DMS53 treated with DMSO at 0.1 percent for 48 hours (cell line): ENCODE data around the gene ATXN10.
"Not testable (repeated sequence)": the region's sequence is repeated elsewhere in the genome, so short reads cannot be mapped to it uniquely, and the experiment has no call there.

Source experiments
- DNase-seq: peaks from one replicate; lab custom pipeline; 2025; ENCODE audit not compliant: unreplicated experiment; lab: John Stamatoyannopoulos, UW

Gene ATXN10

DNA sequence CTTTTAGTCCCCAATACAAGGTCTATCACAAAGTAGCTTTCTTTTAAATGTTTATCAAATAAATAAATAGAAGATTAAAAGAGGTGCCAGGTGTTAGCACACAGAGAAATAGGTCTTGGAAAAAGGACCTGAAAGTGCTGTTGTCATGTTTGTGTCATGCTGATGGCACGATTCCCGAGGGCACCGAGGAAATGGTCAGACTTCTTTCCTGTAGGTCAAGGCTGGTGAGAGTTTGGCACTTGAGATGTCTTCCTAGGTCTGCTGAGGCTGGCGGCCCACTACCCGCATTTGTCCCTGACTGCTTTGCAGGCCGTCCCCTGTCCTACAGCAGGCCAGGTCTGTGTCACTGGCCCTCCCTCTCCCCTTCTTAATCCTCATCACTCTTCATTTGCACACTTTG lies 112.1 kb downstream of the ATXN10 start:
- no peak for DNase-seq

DNA sequence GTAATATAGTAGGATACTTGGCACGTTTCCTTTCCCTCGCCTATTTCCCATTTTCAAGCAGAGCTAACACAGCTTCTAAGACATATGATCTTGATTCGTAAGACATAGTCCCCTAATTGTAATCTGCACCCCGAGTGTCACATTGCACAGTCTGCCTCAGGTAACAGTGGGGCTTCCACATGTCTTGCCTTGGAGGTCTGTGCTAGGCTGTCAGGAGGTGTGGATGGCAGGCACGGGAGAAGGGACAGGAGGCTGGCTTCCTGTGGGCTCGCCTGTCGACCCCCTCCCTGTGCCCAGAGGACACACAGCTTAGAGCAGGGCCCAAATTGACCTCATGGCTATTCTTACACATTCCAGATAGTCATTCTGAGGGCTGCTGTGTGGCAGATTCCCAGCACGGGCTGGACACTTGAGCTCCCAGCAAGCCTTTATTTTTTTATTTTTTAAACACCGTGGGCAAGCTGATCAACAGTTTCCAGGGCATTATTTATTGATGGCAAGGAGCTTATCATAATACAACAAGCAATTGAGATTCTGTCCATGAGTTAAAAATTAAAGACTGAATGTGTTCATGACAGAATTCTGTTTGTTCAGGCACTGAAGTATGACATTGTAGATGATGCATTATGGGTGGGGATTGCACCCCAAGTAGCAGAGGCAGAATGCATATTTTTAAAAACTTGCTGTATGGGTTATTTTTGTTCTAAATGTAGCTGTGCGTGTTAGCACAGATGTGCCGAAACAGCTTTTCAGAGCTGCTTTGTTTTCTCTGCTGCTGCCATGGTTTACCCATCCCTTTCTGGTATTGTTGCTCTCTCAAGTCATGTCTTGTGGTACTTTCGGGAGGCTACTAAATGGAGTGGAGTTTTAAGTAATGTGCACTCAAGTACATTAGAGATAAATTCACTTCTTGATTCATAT lies 113.0 kb downstream of the ATXN10 start:
- no peak for DNase-seq

DNA sequence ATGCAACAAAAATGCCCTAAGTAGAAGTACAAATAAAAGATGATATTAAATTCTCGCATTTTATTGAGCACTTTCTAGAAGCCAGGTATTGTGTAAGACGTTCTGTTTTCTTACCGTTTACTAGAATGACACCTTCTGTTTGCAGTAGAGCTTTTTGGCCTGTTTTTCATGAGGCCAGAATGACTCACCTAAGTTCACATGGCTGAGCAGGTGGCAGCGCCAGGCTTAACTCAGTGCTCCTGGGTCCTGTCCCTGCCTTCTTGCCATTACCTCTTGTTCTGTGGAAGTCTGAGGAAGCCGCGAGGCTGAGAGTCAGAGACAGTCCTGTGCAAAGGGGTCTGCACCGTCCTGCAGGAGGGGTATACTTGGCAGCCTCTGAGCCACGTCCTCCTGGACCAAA lies 113.8 kb downstream of the ATXN10 start:
- peak; percentile 58 for DNase-seq

DNA sequence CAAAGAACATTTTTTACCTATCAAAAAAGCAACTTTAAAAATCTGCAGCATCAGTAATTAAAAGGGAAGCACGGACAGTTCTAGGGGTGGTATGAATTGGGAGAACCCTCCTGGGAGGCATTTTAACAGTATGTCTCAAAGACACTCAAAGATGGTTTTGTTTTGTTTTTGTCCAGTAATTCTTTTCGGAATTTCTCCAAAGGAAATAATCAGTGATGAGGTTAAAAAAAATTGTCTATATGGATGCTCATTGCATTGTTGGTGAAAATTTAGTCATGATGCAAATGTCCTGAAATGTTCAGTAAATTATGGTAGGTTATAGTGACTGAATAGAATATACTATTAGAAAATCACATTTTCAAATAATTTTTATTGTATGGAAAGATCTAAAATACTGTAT lies 115.1 kb downstream of the ATXN10 start:
- no peak for DNase-seq

DNA sequence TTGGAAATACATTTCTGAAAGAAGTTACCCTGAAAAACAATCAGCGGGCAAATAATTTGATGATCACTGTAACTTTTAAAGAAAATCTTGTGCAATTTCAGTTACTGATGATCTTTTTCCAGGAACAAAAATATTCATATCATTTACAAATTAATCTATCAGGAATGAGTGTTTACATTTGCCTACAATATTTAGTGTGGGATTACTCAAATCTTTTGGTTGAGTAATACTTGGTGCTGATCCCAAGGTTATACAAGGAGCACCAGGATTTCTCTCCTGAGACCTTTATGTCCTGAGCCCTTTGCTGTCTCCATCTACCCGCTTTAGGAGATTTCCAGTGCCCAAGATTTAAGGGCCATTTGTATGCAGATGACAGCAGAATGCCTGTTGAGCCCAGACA lies 116.1 kb downstream of the ATXN10 start:
- DNase-seq = no peak

DNA sequence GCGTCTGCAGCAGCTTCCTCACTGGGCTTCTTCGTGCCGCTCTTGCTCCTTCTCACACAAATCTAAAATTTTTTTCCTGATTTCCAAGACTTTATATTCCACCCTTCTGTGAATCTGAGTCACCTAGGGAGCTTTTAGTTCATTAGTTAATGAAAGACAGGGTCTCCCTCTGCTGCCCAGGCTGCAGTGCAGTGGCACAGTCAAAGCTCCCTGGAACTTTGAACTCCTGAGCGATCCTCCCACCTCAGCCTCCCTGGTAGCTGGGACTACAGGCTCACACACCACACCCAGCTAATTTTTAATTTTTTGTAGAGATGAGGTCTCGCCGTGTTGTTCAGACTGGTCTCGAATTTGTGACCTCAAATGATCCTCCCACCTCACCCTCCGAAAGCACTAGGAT lies 116.9 kb downstream of the ATXN10 start:
- DNase-seq = no peak

DNA sequence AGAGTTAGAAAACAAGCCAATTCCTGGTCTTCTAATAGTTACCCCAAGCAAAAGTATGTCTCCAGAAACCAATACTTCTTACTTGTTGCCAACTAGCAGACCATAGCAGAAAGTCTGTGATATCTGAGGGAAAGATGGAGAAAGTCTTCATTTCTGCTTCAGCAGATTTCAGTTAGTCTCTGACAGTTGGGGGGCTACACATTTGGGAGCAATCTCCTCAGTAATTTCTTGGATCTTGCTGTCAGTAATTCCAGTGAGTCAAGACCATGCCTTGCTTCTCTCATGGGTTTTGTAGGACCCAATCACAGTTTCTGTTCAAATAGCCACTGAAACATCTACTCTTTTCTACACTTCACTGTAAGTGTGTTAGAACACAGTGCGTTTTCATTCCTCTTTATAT lies 118.8 kb downstream of the ATXN10 start:
- DNase-seq = no peak

DNA sequence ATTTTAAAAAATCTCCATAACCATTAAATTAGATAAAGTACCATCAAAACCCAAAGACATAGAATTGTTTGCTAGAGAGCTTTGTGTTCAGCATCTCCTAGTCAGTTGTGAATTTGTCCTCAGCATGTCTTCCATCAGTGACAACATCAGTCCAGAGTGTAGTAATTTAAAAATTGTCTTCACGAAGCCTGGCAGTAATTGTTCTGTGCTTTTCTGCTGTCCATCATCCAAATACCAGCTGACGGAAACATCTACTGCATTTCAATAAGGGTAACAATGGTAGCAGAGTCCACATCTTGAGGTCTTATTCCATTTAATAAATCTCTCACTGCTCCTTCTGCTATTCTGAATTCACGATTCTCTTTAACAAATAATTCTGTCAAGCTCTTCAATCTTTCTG lies 121.5 kb downstream of the ATXN10 start:
- no peak for DNase-seq

DNA sequence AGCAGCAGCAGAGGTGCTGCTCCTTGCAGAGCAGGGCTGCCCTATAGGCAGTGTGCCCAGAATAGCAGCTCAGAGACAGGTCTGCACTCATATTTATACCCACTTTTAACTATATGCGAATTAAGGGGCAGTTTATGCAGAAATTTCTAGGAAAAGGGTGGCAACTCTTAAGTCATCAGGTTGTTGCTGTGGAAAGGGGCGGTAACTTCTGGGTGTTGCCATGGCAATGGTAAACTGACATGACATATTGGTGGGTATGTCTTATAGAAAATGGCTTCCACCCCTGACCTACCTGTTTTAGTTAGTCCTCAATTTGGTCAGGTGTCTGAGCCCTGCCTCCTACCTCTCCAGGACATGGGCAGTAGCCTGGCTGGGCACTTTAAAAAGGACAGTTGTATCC lies 122.3 kb downstream of the ATXN10 start:
- no peak for DNase-seq

DNA sequence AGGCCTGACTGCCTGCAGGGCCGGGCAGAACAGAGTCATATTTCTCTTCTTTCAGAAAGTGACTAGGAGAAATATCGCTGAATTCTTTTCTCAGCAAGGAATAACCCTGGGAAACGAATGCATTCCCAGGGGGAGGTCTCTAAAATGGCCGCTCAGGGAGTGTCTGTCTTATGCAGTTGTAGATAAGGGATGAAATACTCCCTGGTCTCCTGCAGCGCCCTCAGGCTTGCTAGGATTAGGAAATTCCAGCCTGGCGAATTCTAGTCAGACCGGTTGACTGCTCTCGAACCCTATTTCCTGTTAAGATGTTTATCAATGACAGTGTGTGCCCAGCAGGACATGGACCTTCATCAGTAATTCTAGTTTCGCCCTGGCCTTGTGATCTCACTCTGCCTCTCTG lies 124.4 kb downstream of the ATXN10 start:
- not testable (repeated sequence) for DNase-seq

DNA sequence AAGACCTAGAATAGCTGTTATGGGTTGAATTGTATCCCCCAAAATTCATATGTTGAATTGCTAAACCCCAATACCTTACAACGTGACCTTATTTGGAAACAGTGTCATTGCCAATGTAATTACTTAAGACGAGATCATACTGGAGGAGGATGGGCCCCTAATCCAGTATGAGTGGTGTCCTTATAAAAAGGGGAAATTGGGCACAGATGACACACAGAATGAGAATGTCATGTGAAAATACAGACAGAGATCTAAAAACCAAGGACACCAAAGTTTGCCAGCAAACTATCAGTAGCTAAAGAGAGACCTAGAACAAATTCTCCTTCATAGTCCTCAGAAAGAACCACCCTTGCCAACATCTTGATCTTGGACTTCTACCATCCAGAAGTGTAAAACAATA lies 127.7 kb downstream of the ATXN10 start:
- DNase-seq = no peak

DNA sequence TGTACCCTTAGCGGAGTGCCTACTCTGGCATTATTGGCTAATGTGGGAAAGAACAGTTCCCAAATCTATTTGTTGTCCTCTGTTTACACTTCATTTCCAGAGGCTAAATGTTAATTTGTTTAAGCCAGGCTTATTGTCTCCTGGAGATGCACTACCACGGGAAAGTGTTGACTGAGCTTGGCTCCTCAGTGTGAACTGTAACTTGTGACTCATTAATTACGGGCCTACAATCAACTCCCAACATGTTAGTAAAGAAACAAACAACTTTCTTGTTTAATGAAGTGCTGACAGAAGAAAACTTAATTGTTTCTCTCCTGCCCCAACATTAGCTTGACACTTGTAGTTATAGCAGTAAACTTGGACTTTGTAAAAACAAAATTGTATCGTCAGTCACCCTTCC lies 130.4 kb downstream of the ATXN10 start:
- no peak for DNase-seq

DNA sequence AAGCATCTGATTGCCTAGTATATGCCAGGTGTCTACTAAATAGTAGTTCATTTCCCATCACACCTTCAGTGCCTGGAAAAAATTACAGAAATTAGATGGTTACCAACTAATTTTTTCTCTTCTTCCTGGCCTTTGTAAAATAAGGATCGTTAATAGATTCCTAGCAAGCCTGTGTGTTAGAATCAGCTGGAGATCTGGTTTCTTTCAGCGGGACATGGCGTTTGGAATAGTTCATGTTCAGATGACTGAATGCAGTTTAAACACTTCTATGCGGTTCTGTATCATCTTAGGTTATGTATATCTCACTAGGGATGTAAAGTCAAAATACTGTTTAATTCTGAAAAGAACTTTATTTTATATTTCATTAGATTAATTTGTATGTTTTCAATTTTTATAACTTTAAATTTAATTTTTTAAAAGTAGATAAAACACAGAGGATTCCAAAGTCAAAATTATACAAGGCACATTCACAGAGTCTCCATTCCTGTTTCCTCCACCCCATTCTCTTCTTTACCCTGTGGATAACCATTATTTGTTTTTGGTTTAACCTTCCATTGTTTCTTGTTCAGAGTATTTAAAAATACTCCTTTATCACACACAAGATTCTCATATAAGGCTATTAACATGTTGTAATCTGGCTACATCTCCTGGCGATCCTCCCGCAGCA lies 132.8 kb downstream of the ATXN10 start:
- no peak for DNase-seq

DNA sequence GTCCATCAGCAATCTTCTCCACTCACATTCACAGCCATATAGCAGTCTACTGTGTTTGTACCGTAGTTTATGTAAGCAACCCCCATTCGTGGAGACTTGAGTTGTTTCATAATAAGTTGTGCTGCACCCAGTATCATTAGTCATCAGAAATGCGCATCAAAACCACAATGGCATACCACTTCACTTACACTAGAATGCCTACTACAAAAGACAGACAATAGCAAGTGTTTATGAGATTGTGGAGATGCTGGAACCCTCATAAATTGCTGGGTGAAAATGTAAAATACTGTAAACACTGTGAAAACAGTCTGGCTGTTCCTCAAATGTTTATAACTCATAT lies 133.3 kb downstream of the ATXN10 start:
- DNase-seq = no peak

DNA sequence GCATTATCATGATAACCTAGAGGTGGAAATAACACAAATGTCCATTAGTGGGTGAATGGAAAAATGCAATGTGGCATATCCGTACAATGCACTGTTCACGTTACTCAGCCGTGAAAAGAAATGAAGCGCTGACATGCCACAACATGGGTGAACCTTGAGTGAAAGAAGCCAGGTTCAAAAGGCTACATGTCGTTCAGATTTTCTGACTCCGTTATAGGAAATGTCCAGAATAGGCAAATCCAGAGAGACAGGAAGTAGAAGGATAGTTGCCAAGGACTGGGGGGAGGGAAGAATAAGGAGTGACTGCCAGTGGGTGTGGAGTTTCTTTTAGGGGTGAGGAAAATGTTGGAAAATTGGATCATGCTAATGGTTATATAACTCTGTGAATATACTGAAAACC lies 133.8 kb downstream of the ATXN10 start:
- no peak for DNase-seq

DNA sequence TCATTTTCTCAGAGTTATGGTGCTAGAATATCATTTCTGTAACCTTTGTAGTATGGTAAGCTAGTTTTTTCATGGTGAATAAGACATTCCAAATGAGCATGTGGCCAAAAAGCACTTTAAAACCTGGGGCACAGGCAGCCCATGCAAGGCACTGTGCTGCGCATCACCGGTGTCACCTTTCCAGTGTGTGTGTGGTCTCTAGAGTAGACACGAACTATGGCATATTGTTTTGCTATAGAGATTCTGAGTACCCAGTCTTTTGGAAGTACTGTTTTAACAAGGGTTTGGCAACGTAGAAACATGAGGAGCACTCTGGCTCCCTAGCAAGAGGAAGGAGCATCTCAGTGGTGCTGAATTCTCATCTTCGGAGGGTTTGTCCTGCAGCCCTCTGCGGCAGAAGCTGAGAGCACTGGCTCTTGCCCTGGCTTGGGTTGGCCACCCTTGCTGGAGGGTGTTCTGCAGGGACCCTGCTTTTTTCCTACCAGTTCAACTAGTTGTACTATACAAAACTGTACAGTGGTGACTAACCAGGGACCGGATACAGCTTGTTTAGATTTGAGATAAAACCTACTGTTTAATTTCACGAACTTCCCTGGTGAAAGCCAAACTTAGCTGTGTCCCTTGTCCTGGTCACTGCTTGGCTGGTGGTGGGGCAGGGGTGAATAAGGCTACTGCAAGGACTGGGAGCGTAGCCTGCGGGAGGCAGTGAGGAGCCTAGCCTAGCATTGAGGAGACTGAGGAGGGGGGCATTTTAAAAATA lies 135.7 kb downstream of the ATXN10 start:
- DNase-seq = no peak

DNA sequence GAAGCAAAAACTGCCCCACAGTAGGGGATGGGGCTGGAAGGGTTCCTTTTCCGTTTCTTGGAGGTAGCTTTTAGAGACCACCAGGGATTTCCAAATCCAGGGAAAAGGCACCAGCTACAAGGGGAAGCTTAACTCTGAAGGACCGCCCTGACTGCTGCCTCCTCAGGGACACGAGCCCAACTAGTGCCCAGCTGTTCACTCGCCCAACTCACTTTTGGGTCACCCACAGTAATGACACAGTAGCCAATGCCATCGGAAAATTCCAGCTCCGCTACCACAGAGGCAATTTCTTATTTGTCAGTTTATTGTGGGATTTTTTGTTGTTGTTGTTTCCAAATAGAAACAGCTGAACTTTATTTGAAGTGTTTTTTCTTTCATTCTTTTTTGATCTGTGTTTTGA lies 141.3 kb downstream of the ATXN10 start:
- DNase-seq = no peak

DNA sequence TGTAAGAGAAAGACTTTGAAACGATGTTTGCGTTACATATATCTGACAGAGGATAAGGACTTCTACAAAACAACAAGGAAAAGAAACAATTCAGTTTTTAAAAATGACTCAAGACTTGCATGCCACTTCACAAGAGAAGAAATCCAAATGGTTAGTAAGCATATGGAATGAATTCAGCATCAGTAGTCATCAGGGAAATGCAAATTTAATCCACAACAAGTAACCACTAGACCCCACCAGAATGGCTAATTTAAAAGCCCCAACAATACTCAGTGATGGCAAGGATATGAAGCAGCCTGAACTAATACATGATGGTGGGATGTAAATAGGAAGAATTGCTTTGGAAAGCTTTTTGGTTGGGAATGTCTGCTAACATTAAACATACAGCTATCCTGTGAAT lies 142.6 kb downstream of the ATXN10 start:
- DNase-seq = no peak

DNA sequence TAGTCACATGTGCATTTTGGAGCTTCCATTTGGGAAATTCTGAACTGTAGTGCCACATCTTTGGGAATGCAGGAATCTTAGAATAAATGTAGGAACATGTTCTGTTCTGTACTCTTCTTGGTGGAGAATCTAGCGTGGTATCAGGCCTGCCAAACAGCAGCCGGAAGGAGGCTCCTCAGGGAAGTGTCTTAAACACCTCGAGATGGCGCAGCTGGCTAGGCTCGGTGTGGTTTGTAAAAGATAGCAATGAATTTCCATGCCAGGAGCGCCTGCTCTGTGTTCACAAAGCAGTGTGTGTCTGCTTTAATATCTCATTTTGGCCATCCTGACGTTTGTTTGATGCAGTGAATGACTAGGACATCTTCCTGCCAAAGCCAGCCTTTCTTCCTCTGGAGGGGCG lies 145.1 kb downstream of the ATXN10 start:
- no peak for DNase-seq

DNA sequence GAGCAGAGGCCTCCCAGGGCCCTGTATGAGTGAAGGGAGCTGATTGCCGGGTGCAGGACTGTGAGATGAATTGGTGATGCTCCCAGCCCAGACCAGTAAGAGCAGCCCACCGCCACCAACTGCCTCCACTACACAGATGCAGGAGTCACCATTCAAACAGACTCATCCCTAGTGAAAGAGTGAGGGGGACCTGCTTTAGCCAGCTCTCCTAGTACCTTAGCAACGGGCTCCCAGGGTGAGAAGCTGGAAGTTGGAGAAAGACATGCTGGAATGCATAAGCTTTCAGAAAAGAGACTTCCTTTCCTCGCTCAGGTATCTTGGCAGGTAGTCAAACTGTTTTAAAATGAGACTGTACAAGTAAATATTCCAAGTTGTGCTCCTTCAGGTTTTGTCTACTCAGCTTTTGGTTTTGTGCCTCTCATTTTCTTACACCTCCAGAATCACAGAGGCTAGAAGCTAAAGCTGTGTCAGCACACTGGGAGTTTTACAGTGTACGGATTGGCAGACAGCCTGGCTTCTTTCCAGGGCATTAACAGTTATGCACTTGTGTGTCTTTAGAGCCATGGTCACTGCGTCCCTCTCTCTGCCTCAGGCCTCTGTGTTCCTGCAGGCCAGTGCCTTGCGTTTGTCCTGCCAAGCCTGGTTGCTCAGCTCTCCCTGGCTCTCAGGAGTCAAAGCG lies 146.2 kb downstream of the ATXN10 start:
- DNase-seq = no peak

DNA sequence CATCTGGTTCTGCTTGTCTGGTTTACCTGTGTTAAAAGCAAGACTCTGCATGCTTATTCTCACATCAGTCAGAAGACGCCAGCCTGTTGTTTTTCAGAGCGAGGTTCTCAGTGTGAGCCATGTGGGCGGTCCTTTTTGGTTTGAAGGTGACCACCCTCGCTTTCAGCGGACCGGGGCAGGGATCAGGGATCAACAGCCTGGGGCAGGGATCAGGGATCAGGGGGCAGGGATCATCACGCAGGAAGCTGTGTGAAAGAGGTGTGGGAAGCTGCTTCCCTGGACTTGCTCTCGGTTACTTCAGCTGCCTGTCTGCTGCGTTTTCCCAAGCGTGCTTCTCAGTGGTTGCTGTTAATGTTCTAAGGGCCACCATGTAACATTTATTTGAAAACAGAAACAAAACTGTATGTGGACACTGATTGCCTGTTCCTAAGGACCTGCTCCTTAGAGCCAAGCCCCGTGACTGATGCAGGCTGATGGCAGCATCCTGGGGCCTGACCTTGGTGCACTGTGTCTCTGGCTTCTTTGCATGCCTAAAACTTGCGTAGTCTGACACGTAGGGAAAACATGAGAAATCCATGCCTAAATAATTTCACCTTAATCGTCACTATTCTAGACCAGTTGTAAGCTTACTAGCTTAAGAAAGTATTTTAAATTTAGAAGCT lies 146.9 kb downstream of the ATXN10 start:
- no peak for DNase-seq
